Endothelial cell of umbilical vein (primary cell): ENCODE data around the gene CCDC188. TPM values are rescaled to one million over a fixed set of nuclear protein-coding genes. Genes with fewer than 3 reads are reported as not detected.

Source experiments
- BruUV-seq: library from RNA; stranded (reverse); fragments of 400-500 nt; replicated peaks from 2 replicates; lab custom pipeline; 2021; lab: Mats Ljungman, UMichigan
- CTCF ChIA-PET: fragments of 300-600, 350-600 bp; sonication (Branson Sonifier 250); formaldehyde crosslinking; loops from one replicate; lab custom pipeline; 2021; ENCODE audit warnings: antibody characterized with exemption, inconsistent platforms; lab: Charles Lee
- POLR2A ChIA-PET: fragments of 300-600, 350-600 bp; sonication (Branson Sonifier 250); formaldehyde crosslinking; loops from one replicate; lab custom pipeline; 2021; ENCODE audit warnings: antibody characterized with exemption, inconsistent platforms; lab: Charles Lee
- DNase-seq: peaks from one replicate; pipeline ENCODE4 v3.0.0-alpha.2; 2011; ENCODE audit warnings: low read depth, low spot score
- FAIRE-seq: peaks from 2 replicates; lab custom pipeline; 2011; peaks lifted over from hg19 to GRCh38; lab: Jason Lieb, UNC
- H2AFZ ChIP-seq: 2 replicates; pipeline ENCODE4 v1.6.0; 2012; ENCODE audit warnings: low read depth, low read length, control low read depth, inconsistent platforms
- H3K27ac ChIP-seq: 2 replicates; pipeline ENCODE4 v1.5.1; 2011; ENCODE audit warnings: low read depth, mild to moderate bottlenecking, control low read depth, low read length, moderate library complexity; ENCODE audit not compliant: insufficient read depth
- H3K27me3 ChIP-seq, 2 experiments: 2 replicates each; pipeline versions ENCODE4 v1.6.0 to v1.6.1; 2011; ENCODE audit warnings: low read length in 2 of 2, mixed read lengths in 1 of 2; ENCODE audit not compliant: control insufficient read depth in 2 of 2, insufficient read depth in 2 of 2
- H3K36me3 ChIP-seq, 2 experiments: 2 replicates in 1 of 2; 3 replicates in 1 of 2; pipeline ENCODE4 v1.5.1; 2011; ENCODE audit warnings: low read length in 2 of 2, mild to moderate bottlenecking in 1 of 2, moderate library complexity in 1 of 2; ENCODE audit not compliant: control insufficient read depth in 2 of 2, insufficient read depth in 2 of 2; ENCODE audit errors: extremely low read depth in 1 of 2
- H3K4me1 ChIP-seq: 3 replicates; pipeline ENCODE4 v1.5.1; 2011; ENCODE audit warnings: mild to moderate bottlenecking, low read length; ENCODE audit not compliant: control insufficient read depth, insufficient read depth; ENCODE audit errors: extremely low read depth
- H3K4me2 ChIP-seq: 2 replicates; pipeline ENCODE4 v1.6.1; 2011; ENCODE audit warnings: low read length, control low read depth, mixed read lengths; ENCODE audit not compliant: insufficient read depth
- H3K4me3 ChIP-seq, 3 experiments: fragments of 200-600 bp in 1 of 3; sonication (generic), shearing (Covaris generic) in 1 of 3; replicated peaks in 1 of 3; 2 replicates each; pipeline ENCODE4 v1.5.1; 2011 to 2016; ENCODE audit warnings: control low read depth in 3 of 3, low read length in 3 of 3, mild to moderate bottlenecking in 2 of 3, inconsistent platforms in 1 of 3, low read depth in 1 of 3, moderate library complexity in 1 of 3; ENCODE audit not compliant: insufficient read depth in 1 of 3
- H3K79me2 ChIP-seq: 2 replicates; pipeline ENCODE4 v1.6.0; 2012; ENCODE audit warnings: low read length, inconsistent platforms; ENCODE audit not compliant: control insufficient read depth, insufficient read depth
- H3K9ac ChIP-seq: replicated peaks from 2 replicates; pipeline ENCODE3; 2011; ENCODE audit warnings: low read length, control low read depth; ENCODE audit not compliant: insufficient read depth; ENCODE audit errors: extremely low read depth
- H3K9me1 ChIP-seq: replicated peaks from 3 replicates; pipeline ENCODE4 v1.6.0; 2011; ENCODE audit warnings: mild to moderate bottlenecking, low read length; ENCODE audit not compliant: control insufficient read depth, insufficient read depth; ENCODE audit errors: extremely low read depth
- H3K9me3 ChIP-seq: replicated peaks from 2 replicates; pipeline ENCODE4 v1.5.1; 2012; ENCODE audit warnings: low read length, inconsistent platforms; ENCODE audit not compliant: control insufficient read depth, insufficient read depth
- H4K20me1 ChIP-seq: replicated peaks from 2 replicates; pipeline ENCODE3; 2011; ENCODE audit warnings: mild to moderate bottlenecking, low read length; ENCODE audit not compliant: control insufficient read depth, insufficient read depth; ENCODE audit errors: extremely low read depth
- EZH2 ChIP-seq: IDR thresholded peaks from 2 replicates; pipeline ENCODE4 v1.6.1; 2012; ENCODE audit warnings: borderline replicate concordance, low read depth, mild to moderate bottlenecking, moderate library complexity, low read length, inconsistent platforms; ENCODE audit not compliant: severe bottlenecking
- FOS ChIP-seq: IDR thresholded peaks from 2 replicates; pipeline ENCODE4 v1.6.1; 2011; ENCODE audit warnings: mild to moderate bottlenecking, low read length, moderate library complexity, borderline replicate concordance; ENCODE audit not compliant: insufficient read depth
- GATA2 ChIP-seq: IDR thresholded peaks from 2 replicates; pipeline ENCODE4 v1.7.0; 2011; ENCODE audit warnings: low read depth, mild to moderate bottlenecking, moderate library complexity, mixed read lengths, low read length; ENCODE audit not compliant: insufficient read length, insufficient read depth
- JUN ChIP-seq: IDR thresholded peaks from 2 replicates; pipeline ENCODE4 v1.6.1; 2011; ENCODE audit warnings: borderline replicate concordance, low read depth; ENCODE audit not compliant: insufficient read length, insufficient read depth
- MYC ChIP-seq: IDR thresholded peaks from one replicate; pipeline ENCODE4 v1.6.1; 2011; ENCODE audit warnings: mild to moderate bottlenecking, low read depth, low read length
- POLR2A ChIP-seq: IDR thresholded peaks from 2 replicates; pipeline ENCODE4 v1.6.1; 2012; ENCODE audit warnings: low read depth, mild to moderate bottlenecking, control low read depth, low read length
- POLR2AphosphoS5 ChIP-seq: IDR thresholded peaks from 2 replicates; pipeline ENCODE4 v1.6.1; 2012; ENCODE audit warnings: low read depth, mild to moderate bottlenecking, control low read depth, low read length, moderate library complexity; ENCODE audit not compliant: insufficient read depth
- dilution Hi-C: fragments of 300-500 bp; cut with MboI; formaldehyde crosslinking; loops from one replicate; pipeline ENCODE4 v1.15.0; 2019; ENCODE audit warnings: low sequenced_read_pairs; ENCODE audit not compliant: extremely low pct_ligation_motif_present
- intact Hi-C: fragments of 100-400 bp; cut with micrococcal nuclease; formaldehyde crosslinking; loops from one replicate; pipeline ENCODE4 v1.10.0; 2022
- polyA plus RNA-seq, 4 experiments: library from polyadenylated mRNA; depleted of rRNA in 3 of 4; stranded (reverse) in 3 of 4; unstranded in 1 of 4; fragments of >200 nt; gene quantifications; 2 replicates each; pipeline versions ENCODE4 v1.2.1 to v1.2.3, GENCODE V29; 2011 to 2012; ENCODE audit warnings: missing spikeins in 1 of 4
- total RNA-seq: library from RNA; stranded (reverse); gene quantifications from 2 replicates; pipeline ENCODE4 v1.2.3, GENCODE V29; 2021
- TF ChIP-seq, protein P1 (sequence below): IDR thresholded peaks from 2 replicates; pipeline ENCODE4 v1.6.1; 2011; ENCODE audit not compliant: insufficient read depth, insufficient read length

Gene CCDC188
- total and polyA plus RNA-seq, 2 donors (not counting 3 experiments of a cell fraction or from before 2014, with no cell fraction given): 9.4 to 9.8 TPM

DNA sequence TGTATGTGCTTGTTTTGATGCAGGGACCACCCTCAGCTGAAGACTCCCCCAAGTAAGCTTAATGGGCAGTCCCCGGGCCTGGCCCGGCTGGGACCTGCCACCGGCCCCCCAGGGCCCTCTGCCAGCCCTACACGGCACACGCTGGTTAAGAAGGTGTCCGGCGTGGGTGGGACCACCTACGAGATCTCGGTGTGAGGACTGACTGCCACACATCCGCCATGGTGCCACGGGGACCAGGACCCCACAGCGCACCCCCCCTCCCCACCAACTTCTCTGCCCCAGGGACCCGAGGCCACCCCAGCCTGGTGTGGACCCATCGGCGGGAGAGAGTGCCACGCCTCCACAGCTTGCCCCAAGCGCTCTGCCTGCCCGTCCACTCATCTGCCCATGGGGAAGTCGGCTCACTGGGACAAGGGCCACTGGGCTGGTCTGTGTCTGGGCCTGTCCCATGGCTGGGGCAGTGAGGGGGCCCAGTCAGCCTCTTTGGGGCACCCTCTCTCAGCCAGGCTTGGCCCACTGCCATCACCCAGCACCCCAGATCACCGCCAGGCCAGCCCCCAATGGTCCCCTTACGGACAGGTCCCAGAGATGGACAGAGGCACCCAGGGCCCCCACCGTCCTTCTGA lies 5.5 kb downstream of the CCDC188 start:
- dilution Hi-C loops (no loop called here), intact Hi-C loops (no loop called here)
- POLR2A ChIA-PET: no interaction called here
- Histone ChIP-seq H3K4me1 (no peaks in the 10 kb centered on the region), H3K36me3 (peaks cover 0 to 11% of the 10 kb centered on the region in 2 experiments), H3K4me2 (no peak overlapping the region), H3K9me3 (no peaks in the 10 kb centered on the region), H3K79me2 (no peaks in the 10 kb centered on the region), H2AFZ (no peak overlapping the region), H3K27me3 (no peaks in the 10 kb centered on the region), H3K9me1 (no peaks in the 10 kb centered on the region), H3K4me3 (no peak overlapping the region), H3K27ac (no peak overlapping the region), H3K9ac (no peak overlapping the region), H4K20me1 (no peaks in the 10 kb centered on the region)
- no peak for TF ChIP-seq EZH2
- no peak for TF ChIP-seq GATA2
- no peak for DNase-seq
- CTCF ChIA-PET: no interaction called here
- no peak for FAIRE-seq
- no TSS peak for BruUV-seq

DNA sequence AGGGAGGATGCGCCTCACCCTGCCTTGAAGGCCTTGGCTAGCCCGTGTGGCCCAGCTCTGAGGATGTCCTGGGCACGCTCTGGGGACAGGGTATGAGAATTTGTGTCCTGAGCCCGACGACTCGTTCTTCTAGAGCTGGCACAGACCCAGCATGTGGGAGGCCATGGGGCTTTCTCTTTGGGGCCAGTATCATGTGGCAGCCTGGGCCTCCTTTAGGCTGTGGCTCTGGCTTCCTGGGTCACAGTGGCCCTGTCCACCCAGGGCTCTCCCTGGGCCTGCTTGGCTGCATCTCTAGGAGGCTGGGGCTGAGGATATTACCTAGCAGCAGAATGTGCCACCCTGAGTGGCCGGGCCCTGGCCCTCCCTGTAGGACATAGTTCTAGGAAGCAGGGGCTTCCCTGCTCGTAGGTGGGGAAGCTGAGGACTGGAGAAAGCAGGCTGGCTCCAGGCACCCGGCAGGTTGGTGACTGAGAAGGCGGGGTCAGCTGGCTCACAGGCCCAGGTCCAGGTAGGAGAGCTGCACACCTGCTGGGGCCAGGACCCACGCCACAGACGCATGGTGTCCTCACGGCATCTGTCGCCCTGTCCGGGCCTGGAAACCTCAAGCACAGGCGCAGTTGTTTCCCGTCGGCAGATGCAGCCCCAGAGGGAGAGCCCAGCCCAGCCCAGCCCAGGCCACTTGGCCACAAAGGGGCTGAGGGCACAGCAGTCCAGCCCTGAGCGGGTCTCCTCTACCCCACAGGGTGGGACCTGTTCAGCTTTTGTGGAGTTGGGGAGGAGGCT lies 6.8 kb downstream of the CCDC188 start:
- Histone ChIP-seq H3K4me1 (no peaks in the 10 kb centered on the region), H3K27me3 (no peaks in the 10 kb centered on the region), H3K9me1 (no peaks in the 10 kb centered on the region), H4K20me1 (no peaks in the 10 kb centered on the region), H3K4me2 (no peak overlapping the region), H3K36me3 (peaks cover 3 to 18% of the 10 kb centered on the region in 2 experiments), H3K9ac (no peak overlapping the region), H2AFZ (no peak overlapping the region), H3K9me3 (no peaks in the 10 kb centered on the region), H3K79me2 (peaks cover 2% of the 10 kb centered on the region), H3K27ac (no peak overlapping the region), H3K4me3 (no peak overlapping the region)
- TF ChIP-seq FOS (no peak), POLR2AphosphoS5 (no peak), GATA2 (no peak), POLR2A (no peak), JUN (no peak), MYC (no peak), EZH2 (no peak)
- TF ChIP-seq, protein P1, sequence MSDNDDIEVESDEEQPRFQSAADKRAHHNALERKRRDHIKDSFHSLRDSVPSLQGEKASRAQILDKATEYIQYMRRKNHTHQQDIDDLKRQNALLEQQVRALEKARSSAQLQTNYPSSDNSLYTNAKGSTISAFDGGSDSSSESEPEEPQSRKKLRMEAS: no peak
- FAIRE-seq: no peak
- DNase-seq: no peak
- intact Hi-C loops (no loop called here), dilution Hi-C loops (no loop called here)
- no TSS peak for BruUV-seq
- ChIA-PET POLR2A (no interaction called here), CTCF (no interaction called here)
